ENCODE measurements around the gene COLGALT1.

COLGALT1 gene

GRCh38 chr19:17615889-17616685 lies 60.6 kb downstream of the COLGALT1 start:
- H3K9me3 ChIP-seq (replicated peaks in 1 of 2; ENCODE audit: control insufficient read depth in 2 of 2, insufficient read depth in 1 of 2, low read depth in 1 of 2, low read length in 2 of 2): peaks cover 0 to under 1% of the 10 kb centered on the region in 2 donors
- peak overlapping the region; percentile 89 for H2BK15ac ChIP-seq (ENCODE audit: low read length)
- no peaks in the 10 kb centered on the region for H3K36me3 ChIP-seq (replicated peaks in 1 of 2; ENCODE audit: control insufficient read depth in 2 of 2, insufficient read depth in 2 of 2, low read length in 2 of 2)
- peak overlapping the region; percentile 17 for H4K8ac ChIP-seq (ENCODE audit: low read depth, low read length)
- H3K14ac ChIP-seq (ENCODE audit: low read length): peak overlapping the region; percentile 89
- DNase-seq (ENCODE audit: low spot score): no peak
- H3K4me3 ChIP-seq (ENCODE audit: low read length in 2 of 2): no peak overlapping the region
- H2BK12ac ChIP-seq (ENCODE audit: low read length): no peak overlapping the region
- H3K4me2 ChIP-seq (ENCODE audit: insufficient read depth, low read length, poor library complexity, severe bottlenecking): peak overlapping the region; percentile 25
- peak overlapping the region; percentile 70 for H3K9ac ChIP-seq (ENCODE audit: low read depth, low read length, poor library complexity)
- H2BK5ac ChIP-seq (ENCODE audit: low read length): no peak overlapping the region
- peak overlapping the region; percentile 66 for H3K4ac ChIP-seq (ENCODE audit: low read length)
- no peak overlapping the region for H4K91ac ChIP-seq (ENCODE audit: low read depth, low read length, poor library complexity)
- H2AFZ ChIP-seq (ENCODE audit: low read length): peak overlapping the region; percentile 23
- peak overlapping the region; percentile 81 for H2AK5ac ChIP-seq (ENCODE audit: low read depth, low read length)
- no peaks in the 10 kb centered on the region for H3K27me3 ChIP-seq (ENCODE audit: control insufficient read depth in 3 of 3, insufficient read depth in 3 of 3, low read depth in 1 of 3, low read length in 3 of 3)
- H3K18ac ChIP-seq (ENCODE audit: low read length): peak overlapping the region; percentile 88
- H3K23ac ChIP-seq (ENCODE audit: low read depth, low read length, poor library complexity): peak overlapping the region; percentile 55
- H3K79me1 ChIP-seq (ENCODE audit: low read depth, low read length): no peaks in the 10 kb centered on the region
- peaks cover 0 to 8% of the 10 kb centered on the region in 2 donors for H3K4me1 ChIP-seq (ENCODE audit: control insufficient read depth in 2 of 2, insufficient read depth in 1 of 2, low read depth in 1 of 2, low read length in 2 of 2)
- peak overlapping the region; percentile 25 for H3K27ac ChIP-seq (replicated peaks; ENCODE audit: low read length)
- no CpG with 5 or more reads among the region's 27 CpGs for WGBS, 2 donors (ENCODE audit: extremely low coverage in 2 of 2, insufficient read length in 2 of 2, insufficient replicate concordance in 1 of 2)
- H2BK120ac ChIP-seq (ENCODE audit: low read depth, low read length): no peak overlapping the region

- peaks cover 0 to 5% of the 10 kb centered on the region in 2 donors for H3K9me3 ChIP-seq (replicated peaks in 1 of 2; ENCODE audit: control insufficient read depth in 2 of 2, insufficient read depth in 1 of 2, low read depth in 1 of 2, low read length in 2 of 2)
- H2BK12ac ChIP-seq (ENCODE audit: low read length): no peak overlapping the region
- no peak overlapping the region for H4K8ac ChIP-seq (ENCODE audit: low read depth, low read length)
- H4K91ac ChIP-seq (ENCODE audit: low read depth, low read length, poor library complexity): no peak overlapping the region
- H3K4ac ChIP-seq (ENCODE audit: low read length): peak overlapping the region; percentile 66
- peaks cover 0 to 8% of the 10 kb centered on the region in 2 donors for H3K4me1 ChIP-seq (ENCODE audit: control insufficient read depth in 2 of 2, insufficient read depth in 1 of 2, low read depth in 1 of 2, low read length in 2 of 2)
- peak overlapping the region; percentile 89 for H2BK15ac ChIP-seq (ENCODE audit: low read length)
- peak overlapping the region; percentile 89 for H3K14ac ChIP-seq (ENCODE audit: low read length)
- no peak overlapping the region for H2BK5ac ChIP-seq (ENCODE audit: low read length)
- H3K4me3 ChIP-seq (ENCODE audit: low read length in 2 of 2): no peak overlapping the region
- peak overlapping the region; percentile 55 for H3K23ac ChIP-seq (ENCODE audit: low read depth, low read length, poor library complexity)
- peak overlapping the region; percentile 25 for H3K27ac ChIP-seq (replicated peaks; ENCODE audit: low read length)
- peak overlapping the region; percentile 70 for H3K9ac ChIP-seq (ENCODE audit: low read depth, low read length, poor library complexity)
- H3K36me3 ChIP-seq (replicated peaks in 1 of 2; ENCODE audit: control insufficient read depth in 2 of 2, insufficient read depth in 2 of 2, low read length in 2 of 2): no peaks in the 10 kb centered on the region
- peak overlapping the region; percentile 88 for H3K18ac ChIP-seq (ENCODE audit: low read length)
- peak overlapping the region; percentile 81 for H2AK5ac ChIP-seq (ENCODE audit: low read depth, low read length)
- H3K27me3 ChIP-seq (ENCODE audit: control insufficient read depth in 3 of 3, insufficient read depth in 3 of 3, low read depth in 1 of 3, low read length in 3 of 3): no peaks in the 10 kb centered on the region
- H3K4me2 ChIP-seq (ENCODE audit: insufficient read depth, low read length, poor library complexity, severe bottlenecking): peak overlapping the region; percentile 25
- peak overlapping the region; percentile 23 for H2AFZ ChIP-seq (ENCODE audit: low read length)
- no peak for DNase-seq (ENCODE audit: low spot score)
- no peaks in the 10 kb centered on the region for H3K79me1 ChIP-seq (ENCODE audit: low read depth, low read length)
- H2BK120ac ChIP-seq (ENCODE audit: low read depth, low read length): no peak overlapping the region
- no CpG with 5 or more reads among the region's 11 CpGs for WGBS, 2 donors (ENCODE audit: extremely low coverage in 2 of 2, insufficient read length in 2 of 2, insufficient replicate concordance in 1 of 2)
These were observed 61.2 kb downstream of the COLGALT1 start for GRCh38 chr19:17616686-17616960.

GRCh38 chr19:17616961-17617806 lies 61.7 kb downstream of the COLGALT1 start:
- no peak overlapping the region for H3K9ac ChIP-seq (ENCODE audit: low read depth, low read length, poor library complexity)
- peaks cover 0 to 11% of the 10 kb centered on the region in 2 donors for H3K9me3 ChIP-seq (replicated peaks in 1 of 2; ENCODE audit: control insufficient read depth in 2 of 2, insufficient read depth in 1 of 2, low read depth in 1 of 2, low read length in 2 of 2)
- H2AFZ ChIP-seq (ENCODE audit: low read length): peak overlapping the region; percentile 23
- H3K27ac ChIP-seq (replicated peaks; ENCODE audit: low read length): no peak overlapping the region
- no peak overlapping the region for H2BK12ac ChIP-seq (ENCODE audit: low read length)
- peak overlapping the region; percentile 89 for H2BK15ac ChIP-seq (ENCODE audit: low read length)
- no CpG with 5 or more reads among the region's 28 CpGs for WGBS, 2 donors (ENCODE audit: extremely low coverage in 2 of 2, insufficient read length in 2 of 2, insufficient replicate concordance in 1 of 2)
- no peak overlapping the region for H2BK120ac ChIP-seq (ENCODE audit: low read depth, low read length)
- no peak overlapping the region for H3K4ac ChIP-seq (ENCODE audit: low read length)
- no peaks in the 10 kb centered on the region for H3K79me1 ChIP-seq (ENCODE audit: low read depth, low read length)
- H3K14ac ChIP-seq (ENCODE audit: low read length): peak overlapping the region; percentile 82
- H4K8ac ChIP-seq (ENCODE audit: low read depth, low read length): no peak overlapping the region
- H3K4me2 ChIP-seq (ENCODE audit: insufficient read depth, low read length, poor library complexity, severe bottlenecking): no peak overlapping the region
- no peak for DNase-seq (ENCODE audit: low spot score)
- peaks cover 0 to 2% of the 10 kb centered on the region in 2 donors for H3K36me3 ChIP-seq (replicated peaks in 1 of 2; ENCODE audit: control insufficient read depth in 2 of 2, insufficient read depth in 2 of 2, low read length in 2 of 2)
- H3K18ac ChIP-seq (ENCODE audit: low read length): peak overlapping the region; percentile 88
- H3K23ac ChIP-seq (ENCODE audit: low read depth, low read length, poor library complexity): peak overlapping the region; percentile 95
- H4K91ac ChIP-seq (ENCODE audit: low read depth, low read length, poor library complexity): no peak overlapping the region
- peak overlapping the region; percentile 81 for H2AK5ac ChIP-seq (ENCODE audit: low read depth, low read length)
- H3K4me3 ChIP-seq (ENCODE audit: low read length in 2 of 2): no peak overlapping the region
- H3K4me1 ChIP-seq (ENCODE audit: control insufficient read depth in 2 of 2, insufficient read depth in 1 of 2, low read depth in 1 of 2, low read length in 2 of 2): peaks cover 0 to 8% of the 10 kb centered on the region in 2 donors
- H2BK5ac ChIP-seq (ENCODE audit: low read length): no peak overlapping the region
- H3K27me3 ChIP-seq (ENCODE audit: control insufficient read depth in 3 of 3, insufficient read depth in 3 of 3, low read depth in 1 of 3, low read length in 3 of 3): no peaks in the 10 kb centered on the region

- Histone ChIP-seq H2BK120ac (ENCODE audit: low read depth, low read length) (no peak overlapping the region), H3K79me1 (ENCODE audit: low read depth, low read length) (no peaks in the 10 kb centered on the region), H3K9me3 (replicated peaks in 1 of 2; ENCODE audit: control insufficient read depth in 2 of 2, insufficient read depth in 1 of 2, low read depth in 1 of 2, low read length in 2 of 2) (peaks cover 0 to 17% of the 10 kb centered on the region in 2 donors), H2AK5ac (ENCODE audit: low read depth, low read length) (peak overlapping the region; percentile 70), H2BK12ac (ENCODE audit: low read length) (no peak overlapping the region), H3K4me1 (ENCODE audit: control insufficient read depth in 2 of 2, insufficient read depth in 1 of 2, low read depth in 1 of 2, low read length in 2 of 2) (peaks cover 0 to 8% of the 10 kb centered on the region in 2 donors), H3K36me3 (replicated peaks in 1 of 2; ENCODE audit: control insufficient read depth in 2 of 2, insufficient read depth in 2 of 2, low read length in 2 of 2) (peaks cover 0 to 6% of the 10 kb centered on the region in 2 donors), H2BK15ac (ENCODE audit: low read length) (peak overlapping the region; percentile 89), H3K4me2 (ENCODE audit: insufficient read depth, low read length, poor library complexity, severe bottlenecking) (no peak overlapping the region), H3K4me3 (ENCODE audit: low read length in 2 of 2) (no peak overlapping the region), H3K9ac (ENCODE audit: low read depth, low read length, poor library complexity) (no peak overlapping the region), H3K4ac (ENCODE audit: low read length) (no peak overlapping the region), H4K91ac (ENCODE audit: low read depth, low read length, poor library complexity) (no peak overlapping the region), H4K8ac (ENCODE audit: low read depth, low read length) (no peak overlapping the region), H3K23ac (ENCODE audit: low read depth, low read length, poor library complexity) (peak overlapping the region; percentile 95), H2AFZ (ENCODE audit: low read length) (no peak overlapping the region), H3K27ac (replicated peaks; ENCODE audit: low read length) (no peak overlapping the region), H3K18ac (ENCODE audit: low read length) (no peak overlapping the region), H3K27me3 (ENCODE audit: control insufficient read depth in 3 of 3, insufficient read depth in 3 of 3, low read depth in 1 of 3, low read length in 3 of 3) (no peaks in the 10 kb centered on the region), H2BK5ac (ENCODE audit: low read length) (no peak overlapping the region), H3K14ac (ENCODE audit: low read length) (no peak overlapping the region)
- WGBS, 2 donors (ENCODE audit: extremely low coverage in 2 of 2, insufficient read length in 2 of 2, insufficient replicate concordance in 1 of 2): no CpG with 5 or more reads among the region's 7 CpGs
- no peak for DNase-seq (ENCODE audit: low spot score)
These were observed 62.4 kb downstream of the COLGALT1 start for GRCh38 chr19:17617807-17618192.

Data from neuronal stem cell (in vitro differentiated cells).